GM19238 (cell line): ENCODE data around the gene STK25.
"Not testable (repeated sequence)": the region's sequence is repeated elsewhere in the genome, so short reads cannot be mapped to it uniquely, and the experiment has no call there.

Experiments
- DNase-seq: peaks from one replicate; pipeline ENCODE4 v3.0.0; 2011; ENCODE audit warnings: low spot score; ENCODE audit not compliant: insufficient read length

Gene STK25

GRCh38 chr2:241540401-241540770 lies 32.0 kb upstream of the STK25 start:
- no peak for DNase-seq

- no peak for DNase-seq
These were observed 31.4 kb upstream of the STK25 start for GRCh38 chr2:241539616-241540374.

DNA sequence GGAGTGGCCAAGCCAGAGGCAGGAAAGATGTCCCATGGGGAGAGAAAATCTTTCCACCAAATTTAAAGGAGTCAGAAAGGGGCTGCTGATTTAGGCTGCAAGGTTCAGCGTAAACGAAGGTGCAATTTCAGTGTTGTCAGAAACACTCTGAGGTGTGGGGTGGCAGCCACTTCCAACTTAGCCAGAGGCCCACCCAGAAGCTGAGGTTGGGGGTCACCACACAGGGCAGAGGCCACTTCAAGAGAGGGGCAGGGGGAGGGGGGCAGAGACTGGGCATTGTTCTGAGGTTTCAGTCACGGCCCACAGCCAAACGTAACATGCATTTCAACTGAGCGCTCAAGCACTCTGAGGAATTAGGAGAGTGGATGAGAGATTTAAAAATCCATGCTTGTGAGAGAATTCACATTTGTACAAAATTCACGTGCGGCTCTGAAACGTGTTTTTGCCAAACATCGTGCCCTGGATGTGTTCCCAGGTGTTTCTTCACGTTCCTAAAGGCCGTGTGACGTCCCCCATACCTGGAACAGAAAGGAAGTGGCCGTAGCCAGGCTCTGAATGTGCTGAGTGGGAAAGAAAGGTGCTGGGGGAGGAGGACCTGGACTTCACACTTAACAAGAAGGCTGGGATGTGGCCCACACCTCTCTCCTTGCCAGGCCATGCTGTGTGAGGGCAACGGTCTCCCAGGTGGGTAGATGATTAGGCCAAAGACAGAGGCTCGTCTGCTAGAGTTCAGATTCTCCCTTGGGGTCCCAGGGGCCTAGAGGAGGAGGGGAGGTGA lies 30.6 kb upstream of the STK25 start:
- no peak for DNase-seq

GRCh38 chr2:241535871-241536655 lies 27.7 kb upstream of the STK25 start:
- DNase-seq = no peak

- DNase-seq = no peak
These were observed 26.5 kb upstream of the STK25 start for GRCh38 chr2:241534701-241535375.

DNA sequence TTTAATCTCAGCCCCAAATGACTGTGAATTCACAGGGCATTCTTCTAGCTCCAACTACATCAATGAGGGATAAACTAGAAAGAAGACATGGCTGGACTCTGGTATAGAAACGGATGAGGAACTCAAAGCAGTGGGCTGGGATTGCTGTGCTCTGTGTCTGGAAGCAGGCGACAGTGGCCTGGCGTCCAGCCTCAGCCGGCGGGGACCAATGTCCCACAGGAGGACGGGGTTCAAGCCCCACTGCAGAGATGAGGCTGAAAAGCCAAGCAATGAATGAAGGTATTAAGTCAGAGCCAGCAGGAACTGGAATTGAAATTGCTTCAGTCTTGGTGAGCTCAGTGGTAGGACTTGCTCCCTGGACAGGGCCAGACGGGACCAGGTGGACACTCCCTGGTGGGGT lies 25.9 kb upstream of the STK25 start:
- DNase-seq = no peak

DNA sequence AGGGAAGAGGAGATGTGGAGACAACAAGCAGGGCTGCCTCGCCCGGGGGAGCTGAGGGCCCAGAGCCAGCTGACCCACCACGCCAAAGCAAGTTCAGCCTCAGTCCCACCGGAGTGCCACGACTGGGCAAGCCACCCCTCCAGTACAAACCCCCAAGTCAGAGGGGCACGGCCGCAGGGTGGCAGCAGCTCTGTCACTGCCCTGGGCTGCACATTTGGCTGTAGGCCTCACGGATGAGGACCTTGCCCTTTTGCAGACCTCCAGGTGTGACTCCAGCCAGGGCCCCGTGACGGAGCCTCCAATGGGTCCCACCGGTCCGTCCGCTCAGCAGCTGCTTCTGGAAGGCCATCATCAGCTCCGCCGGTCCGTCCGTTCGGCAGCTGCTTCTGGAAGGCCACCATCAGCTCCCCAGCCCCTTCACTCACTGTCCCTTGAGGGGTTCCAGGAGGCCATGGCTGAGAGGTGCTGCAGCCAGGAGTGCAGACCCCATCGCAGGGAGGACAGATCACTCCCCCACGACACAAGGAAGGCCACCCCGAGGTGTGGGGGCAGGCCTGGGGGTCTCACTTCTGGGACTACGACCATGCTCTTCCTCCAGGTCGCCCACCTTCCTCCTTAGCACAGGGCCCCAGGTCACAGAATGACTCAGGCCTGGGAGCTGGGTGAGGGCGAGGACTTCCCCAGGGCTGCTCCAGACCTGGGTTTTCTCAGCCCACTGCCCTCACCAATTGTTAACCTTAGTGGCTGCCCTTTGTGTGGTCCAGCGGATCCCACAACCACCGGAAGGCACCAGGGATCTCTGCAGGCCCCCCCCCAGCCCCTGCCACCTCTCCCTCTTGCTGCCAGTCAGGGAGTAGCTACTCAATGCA lies 24.6 kb upstream of the STK25 start:
- DNase-seq = no peak

DNA sequence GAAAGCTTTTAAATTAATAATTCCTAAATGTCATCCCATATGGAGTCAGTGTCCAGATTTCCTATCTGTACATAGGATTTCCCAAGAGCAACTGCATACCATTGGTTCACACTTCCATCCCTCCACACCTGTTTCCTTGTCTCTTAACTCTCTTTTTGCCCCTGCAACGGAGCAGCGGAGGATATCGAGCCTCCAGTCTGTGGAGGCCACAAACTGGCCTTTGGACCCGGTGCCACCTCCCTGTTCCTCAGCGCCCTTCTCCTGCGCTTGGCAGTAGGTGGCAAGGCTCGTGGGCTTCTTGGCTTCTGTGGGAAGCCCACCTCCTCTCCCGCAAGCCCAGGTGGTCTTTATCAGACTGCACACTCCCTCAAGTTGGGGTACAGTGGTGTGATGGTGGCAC lies 23.8 kb upstream of the STK25 start:
- no peak for DNase-seq

DNA sequence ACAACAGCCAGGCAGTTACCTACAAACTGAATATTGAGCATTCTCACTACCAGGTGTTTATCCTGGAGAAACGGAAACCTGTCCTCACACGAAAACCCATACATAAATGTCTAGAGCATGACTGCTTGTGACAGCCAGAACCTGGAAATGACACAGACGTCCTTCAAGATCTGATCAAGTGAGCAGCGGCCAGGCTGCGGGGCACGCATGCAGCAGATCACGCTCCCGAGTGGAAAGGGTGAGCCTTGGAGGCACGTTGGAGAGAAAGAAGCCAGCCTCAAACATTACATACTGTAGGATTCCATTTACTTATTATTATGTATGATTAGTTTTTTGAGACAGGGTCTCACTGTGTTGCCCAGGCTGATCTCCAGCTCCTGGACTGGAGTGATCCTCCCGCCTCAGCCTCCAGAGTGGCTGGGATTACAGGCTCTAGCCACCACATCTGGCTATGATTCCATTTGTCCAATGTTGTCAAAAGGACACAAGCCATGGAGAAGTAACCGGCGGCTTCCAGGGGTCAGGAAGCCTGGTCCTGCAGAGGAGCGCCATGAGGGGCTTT lies 22.9 kb upstream of the STK25 start:
- no peak for DNase-seq

- DNase-seq = no peak
These were observed 22.2 kb upstream of the STK25 start for GRCh38 chr2:241530571-241530970.

- DNase-seq = not testable (repeated sequence)
These were observed 17.7 kb upstream of the STK25 start for GRCh38 chr2:241525818-241526780.

DNA sequence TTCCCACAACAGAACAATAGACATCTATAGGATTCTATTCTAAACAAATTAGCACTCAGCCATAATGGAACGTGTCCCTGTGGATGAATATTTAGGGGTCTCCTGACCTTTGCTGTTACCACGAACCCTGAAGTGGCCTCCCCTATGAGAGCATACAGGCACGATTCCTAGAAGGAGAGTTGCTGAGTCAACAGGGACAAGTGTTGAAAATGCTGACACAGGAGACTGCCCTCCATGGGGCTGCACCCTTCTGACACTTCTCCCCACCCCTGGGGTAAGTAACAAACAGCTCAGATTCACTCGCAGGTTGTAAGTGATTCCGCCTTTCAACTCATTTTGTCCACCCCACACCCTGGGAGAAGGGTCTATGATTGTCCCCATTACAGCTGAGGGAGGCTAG lies 14.1 kb upstream of the STK25 start:
- no peak for DNase-seq

DNA sequence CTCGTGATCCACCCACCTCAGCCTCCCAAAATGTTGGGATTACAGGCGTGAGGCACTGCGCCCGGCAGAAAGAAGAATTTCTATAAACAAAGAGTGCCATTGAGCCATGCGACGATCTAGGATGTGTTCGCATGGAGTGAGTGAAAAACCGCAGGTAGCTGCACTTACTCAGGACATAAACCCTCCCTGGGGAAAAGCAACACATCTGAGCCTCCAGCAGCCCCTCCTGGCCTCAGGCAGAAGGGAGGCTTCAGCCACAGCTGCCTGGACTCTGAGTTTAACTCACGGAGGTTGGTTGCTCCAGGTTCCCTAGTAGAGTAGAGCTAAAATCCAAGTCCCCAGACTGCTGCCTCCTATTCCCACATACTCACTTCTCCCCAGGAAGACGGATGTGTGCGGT lies 11.3 kb upstream of the STK25 start:
- no peak for DNase-seq

DNA sequence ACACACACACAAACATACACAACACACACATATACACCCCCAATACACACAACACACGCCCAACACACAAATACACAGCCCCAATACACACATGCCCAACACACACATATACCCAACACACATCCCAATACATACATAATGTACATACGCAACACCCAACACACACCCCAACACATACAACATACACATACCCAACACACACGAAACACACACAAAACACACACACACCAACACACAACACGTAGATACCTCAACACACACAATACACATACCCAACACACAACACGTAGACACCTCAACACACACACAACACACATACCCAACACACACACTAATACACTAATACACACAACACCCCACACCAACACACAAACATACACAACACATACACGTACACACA lies 8.9 kb upstream of the STK25 start:
- no peak for DNase-seq

DNA sequence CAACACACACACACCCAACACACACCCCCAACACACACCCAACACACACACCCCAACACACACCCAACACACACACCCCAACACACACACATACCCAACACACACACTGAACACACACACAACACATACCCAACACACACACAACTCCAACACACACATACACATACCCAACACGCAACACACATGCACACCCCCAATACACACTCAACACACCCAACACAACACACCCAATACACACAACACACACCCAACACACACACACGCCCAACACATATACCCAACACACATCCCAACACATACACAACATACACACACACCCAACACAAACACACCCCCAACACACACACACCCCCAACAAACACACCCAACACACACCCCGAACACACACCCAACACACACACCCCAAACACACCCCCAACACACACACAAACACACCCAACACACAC lies 8.2 kb upstream of the STK25 start:
- DNase-seq = no peak

- DNase-seq = peak; percentile 58
These were observed 6.8 kb upstream of the STK25 start for GRCh38 chr2:241514986-241515737.

GRCh38 chr2:241514553-241514952 lies 6.2 kb upstream of the STK25 start:
- no peak for DNase-seq

DNA sequence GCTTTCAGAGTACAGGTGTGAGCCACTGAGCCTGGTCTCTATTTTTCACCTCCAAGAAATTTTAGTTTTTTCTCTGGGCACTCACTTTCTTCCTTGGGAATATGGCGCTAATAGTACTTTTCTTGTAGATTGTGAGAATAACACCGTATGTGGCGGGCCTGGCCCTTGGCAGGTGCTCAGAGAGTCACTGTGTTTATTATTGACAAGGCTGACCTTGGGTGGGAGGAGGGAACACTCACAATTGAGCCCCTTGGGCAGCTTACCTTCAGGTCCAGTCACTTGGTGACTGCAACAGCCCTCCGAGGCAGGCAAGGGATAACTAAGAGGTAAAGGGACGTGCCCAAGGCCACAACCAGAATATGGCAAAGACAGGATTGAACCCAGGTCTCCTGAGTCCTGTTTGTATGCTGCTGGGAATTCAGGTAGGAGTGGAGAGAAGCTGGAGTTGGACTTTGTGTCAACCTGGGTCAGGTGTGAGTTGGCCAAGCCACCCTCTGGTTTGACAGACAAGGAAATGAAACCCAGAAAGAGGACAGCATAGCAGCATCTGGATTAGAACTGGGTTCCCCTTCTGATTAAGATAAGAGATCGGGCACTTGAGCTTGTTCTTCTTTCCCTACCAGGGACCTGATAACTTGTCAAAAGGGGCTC lies 2.8 kb upstream of the STK25 start:
- no peak for DNase-seq
